ENCODE measurements around the gene INPP5B.

INPP5B gene

GRCh38 chr1:37828410-37829074, 118.3 kb downstream of the INPP5B start:
- no peak for DNase-seq

GRCh38 chr1:37825506-37825905, 121.3 kb downstream of the INPP5B start:
- DNase-seq = no peak

- no peak for DNase-seq
These were observed 122.9 kb downstream of the INPP5B start for GRCh38 chr1:37824001-37824400.

GRCh38 chr1:37822906-37823815, 123.7 kb downstream of the INPP5B start:
- DNase-seq = no peak

GRCh38 chr1:37821481-37821880, 125.4 kb downstream of the INPP5B start:
- DNase-seq = no peak

GRCh38 chr1:37817481-37817880, 129.4 kb downstream of the INPP5B start:
- DNase-seq = no peak

- no peak for DNase-seq
These were observed 132.6 kb downstream of the INPP5B start for GRCh38 chr1:37814252-37814651.

- no peak for DNase-seq
These were observed 133.2 kb downstream of the INPP5B start for GRCh38 chr1:37813529-37814145.

- DNase-seq = peak; percentile 66 to 77
These were observed 135.7 kb downstream of the INPP5B start for GRCh38 chr1:37811027-37811655.

Measured in CD4-positive, alpha-beta T cell treated with Interferon alpha-2 for 1 hour (primary cell).